Measurements from ENCODE around the gene CAMTA1. TPM values are rescaled to one million over a fixed set of nuclear protein-coding genes. Genes with fewer than 3 reads are reported as not detected.

CAMTA1 gene
- total RNA-seq, 1 experiment from 2014 or later, result 60.0 TPM

- CTCF ChIA-PET, result no interaction called here
- H3K36me3 Mint-ChIP-seq (ENCODE audit: insufficient read depth, unreplicated experiment), result no peaks in the 10 kb centered on the region
- Histone ChIP-seq H3K9me3 (no peaks in the 10 kb centered on the region), H3K36me3 (ENCODE audit: control insufficient read depth, insufficient read depth, low read length) (no peaks in the 10 kb centered on the region), H3K27me3 (replicated peaks; ENCODE audit: control insufficient read depth, insufficient read depth, low read length) (no peaks in the 10 kb centered on the region; the same call in none of the 2 replicates), H3K4me3 (ENCODE audit: low read depth, low read length) (no peak overlapping the region), H3K4me1 (no peaks in the 10 kb centered on the region)
- H3K27ac Mint-ChIP-seq (ENCODE audit: unreplicated experiment), result no peak overlapping the region
- TF ChIP-seq CTCF (IDR thresholded peaks at IDR 0.05; ENCODE audit: insufficient read depth in 1 of 2, low read depth in 1 of 2, low read length in 1 of 2, severe bottlenecking in 1 of 2, unreplicated experiment in 1 of 2), result no peak
- no peak for DNase-seq
- intact Hi-C loops (cut with micrococcal nuclease; ENCODE audit: unreplicated experiment), result no loop called here
- BruUV-seq (replicated peaks), result no TSS peak
- peaks cover 8% of the 10 kb centered on the region for H3K27me3 Mint-ChIP-seq (ENCODE audit: insufficient read depth, unreplicated experiment)
- H3K4me1 Mint-ChIP-seq (ENCODE audit: low read depth, unreplicated experiment), result no peaks in the 10 kb centered on the region
- no peaks in the 10 kb centered on the region for H3K9me3 Mint-ChIP-seq (ENCODE audit: unreplicated experiment)
- H3K4me3 Mint-ChIP-seq (ENCODE audit: unreplicated experiment), result no peak overlapping the region
- POLR2A ChIA-PET, result no interaction called here
Observed at GRCh38 chr1:7127322-7128075, 342.2 kb downstream of the CAMTA1 start.

GRCh38 chr1:7128293-7128692, 343.0 kb downstream of the CAMTA1 start:
- TF ChIP-seq CTCF (IDR thresholded peaks at IDR 0.05; ENCODE audit: insufficient read depth in 1 of 2, low read depth in 1 of 2, low read length in 1 of 2, severe bottlenecking in 1 of 2, unreplicated experiment in 1 of 2), result no peak
- BruUV-seq (replicated peaks), result no TSS peak
- Histone ChIP-seq H3K4me3 (ENCODE audit: low read depth, low read length) (no peak overlapping the region), H3K9me3 (no peaks in the 10 kb centered on the region), H3K27me3 (replicated peaks; ENCODE audit: control insufficient read depth, insufficient read depth, low read length) (no peaks in the 10 kb centered on the region; the same call in none of the 2 replicates), H3K36me3 (ENCODE audit: control insufficient read depth, insufficient read depth, low read length) (no peaks in the 10 kb centered on the region), H3K4me1 (no peaks in the 10 kb centered on the region)
- Mint-ChIP-seq H3K27ac (ENCODE audit: unreplicated experiment) (no peak overlapping the region), H3K4me1 (ENCODE audit: low read depth, unreplicated experiment) (no peaks in the 10 kb centered on the region), H3K36me3 (ENCODE audit: insufficient read depth, unreplicated experiment) (no peaks in the 10 kb centered on the region), H3K4me3 (ENCODE audit: unreplicated experiment) (no peak overlapping the region), H3K27me3 (ENCODE audit: insufficient read depth, unreplicated experiment) (peaks cover 5% of the 10 kb centered on the region), H3K9me3 (ENCODE audit: unreplicated experiment) (no peaks in the 10 kb centered on the region)
- POLR2A ChIA-PET, result no interaction called here
- intact Hi-C loops (cut with micrococcal nuclease; ENCODE audit: unreplicated experiment), result no loop called here
- CTCF ChIA-PET, result no interaction called here
- no peak for DNase-seq

GRCh38 chr1:7130127-7130526, 344.9 kb downstream of the CAMTA1 start:
- BruUV-seq (replicated peaks), result no TSS peak
- no peaks in the 10 kb centered on the region for H3K4me1 Mint-ChIP-seq (ENCODE audit: low read depth, unreplicated experiment)
- POLR2A ChIA-PET, result no interaction called here

More at GRCh38 chr1:7130127-7130526, 344.9 kb downstream of the CAMTA1 start:
- Mint-ChIP-seq H3K4me3 (ENCODE audit: unreplicated experiment) (no peak overlapping the region), H3K27me3 (ENCODE audit: insufficient read depth, unreplicated experiment) (peaks cover 9% of the 10 kb centered on the region), H3K36me3 (ENCODE audit: insufficient read depth, unreplicated experiment) (no peaks in the 10 kb centered on the region), H3K27ac (ENCODE audit: unreplicated experiment) (no peak overlapping the region), H3K9me3 (ENCODE audit: unreplicated experiment) (no peaks in the 10 kb centered on the region)
- H3K4me1 ChIP-seq, result no peaks in the 10 kb centered on the region
- H3K36me3 ChIP-seq (ENCODE audit: control insufficient read depth, insufficient read depth, low read length), result no peaks in the 10 kb centered on the region
- H3K4me3 ChIP-seq (ENCODE audit: low read depth, low read length), result no peak overlapping the region
- CTCF ChIA-PET, result no interaction called here
- no peak for DNase-seq
- no peaks in the 10 kb centered on the region for H3K9me3 ChIP-seq
- intact Hi-C loops (cut with micrococcal nuclease; ENCODE audit: unreplicated experiment), result no loop called here
- H3K27me3 ChIP-seq (replicated peaks; ENCODE audit: control insufficient read depth, insufficient read depth, low read length), result no peaks in the 10 kb centered on the region; the same call in 1 of the 2 replicates
- TF ChIP-seq CTCF (IDR thresholded peaks at IDR 0.05; ENCODE audit: insufficient read depth in 1 of 2, low read depth in 1 of 2, low read length in 1 of 2, severe bottlenecking in 1 of 2, unreplicated experiment in 1 of 2), result no peak
